ENCODE measurements around the gene VPS9D1.
A peak's percentile ranks its signal among the peaks of the same experiment; 100 is the strongest.
"Not testable (repeated sequence)": the region's sequence is repeated elsewhere in the genome, so short reads cannot be mapped to it uniquely, and the experiment has no call there.

The VPS9D1 gene

DNA sequence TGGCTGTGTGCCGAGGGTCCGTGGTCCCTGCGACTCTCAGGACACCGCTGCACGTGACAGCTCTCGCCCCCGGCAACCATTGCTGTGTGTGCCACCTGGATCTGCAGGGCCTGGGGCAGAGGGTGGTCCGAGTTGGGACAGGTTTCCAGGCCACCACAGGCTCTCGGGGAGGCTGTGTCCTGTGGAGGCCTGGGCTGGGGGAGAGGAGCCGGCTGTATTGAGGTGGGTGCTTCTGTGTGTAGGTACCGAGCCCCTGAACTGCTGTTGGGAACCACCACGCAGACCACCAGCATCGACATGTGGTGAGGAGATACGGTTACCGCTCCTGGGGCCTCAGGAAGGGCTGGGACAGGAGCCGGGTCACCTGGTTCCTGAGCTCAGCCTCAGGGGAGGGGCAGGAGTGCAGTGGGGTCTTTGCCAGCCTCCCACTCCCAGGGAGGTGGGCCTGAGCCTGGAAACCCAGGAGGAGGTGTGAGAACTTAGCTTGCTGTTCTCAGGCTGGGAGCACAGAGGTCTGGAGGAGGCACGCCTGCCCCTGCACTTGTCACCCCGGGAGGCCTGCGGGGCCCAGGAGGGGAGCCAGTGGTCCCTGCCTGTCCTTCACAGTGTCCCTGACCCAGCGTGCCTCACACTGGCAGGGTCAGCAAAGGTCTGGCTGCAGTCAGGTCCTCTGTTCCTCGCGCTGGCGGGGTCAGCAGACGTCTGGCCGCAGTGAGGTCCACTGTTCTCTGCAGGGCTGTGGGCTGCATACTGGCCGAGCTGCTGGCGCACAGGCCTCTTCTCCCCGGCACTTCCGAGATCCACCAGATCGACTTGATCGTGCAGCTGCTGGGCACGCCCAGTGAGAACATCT, 26.5 kb downstream of the VPS9D1 start:
- DNase-seq (ENCODE audit: low spot score), result peak; percentile 35

DNA sequence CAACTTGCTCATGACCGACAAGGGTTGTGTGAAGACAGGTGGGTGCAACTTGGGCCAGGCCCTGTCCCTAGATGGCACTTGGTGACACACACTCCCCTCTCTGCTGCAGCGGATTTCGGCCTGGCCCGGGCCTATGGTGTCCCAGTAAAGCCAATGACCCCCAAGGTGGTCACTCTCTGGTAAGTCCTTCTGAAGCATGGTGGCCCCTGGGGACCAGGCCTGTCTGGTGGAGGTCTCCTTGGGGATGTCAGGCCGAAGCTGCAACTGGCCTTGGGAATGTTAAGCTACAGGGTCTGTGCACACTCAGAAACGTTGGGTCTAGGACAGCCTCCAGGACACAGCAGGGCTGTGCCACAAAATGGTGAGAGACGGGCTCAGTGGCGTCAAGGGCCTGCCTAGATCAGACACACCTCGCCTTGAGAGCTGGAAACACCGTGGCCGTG, 27.4 kb downstream of the VPS9D1 start:
- DNase-seq (ENCODE audit: low spot score), result no peak

DNA sequence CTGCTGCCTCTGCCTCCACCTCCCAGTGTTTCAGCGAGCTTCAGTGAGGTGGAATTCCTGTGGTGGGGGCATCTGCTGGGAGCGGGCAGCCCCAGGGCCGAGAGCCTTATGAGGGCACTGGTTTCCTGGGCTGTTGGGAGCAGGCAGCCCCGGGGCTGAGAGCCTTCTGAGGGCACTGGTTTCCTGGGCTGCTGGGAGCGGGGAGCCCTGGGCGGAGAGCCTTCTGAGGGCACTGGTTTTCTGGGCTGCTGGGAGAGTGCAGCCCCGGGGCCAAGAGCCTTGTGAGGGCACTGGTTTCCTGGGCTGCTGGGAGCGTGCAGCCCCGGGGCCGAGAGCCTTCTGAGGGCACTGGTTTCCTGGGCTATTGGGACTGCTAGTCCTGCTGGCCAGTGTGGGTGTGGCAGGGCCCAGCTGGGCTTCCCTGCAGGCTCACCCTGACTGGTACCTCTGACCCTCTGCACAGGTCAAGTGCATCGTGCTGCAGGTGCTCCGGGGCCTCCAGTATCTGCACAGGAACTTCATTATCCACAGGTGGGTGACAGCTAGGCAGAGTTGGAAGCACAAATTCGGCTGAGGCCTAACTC, 28.6 kb downstream of the VPS9D1 start:
- DNase-seq (ENCODE audit: low spot score), result no peak

DNA sequence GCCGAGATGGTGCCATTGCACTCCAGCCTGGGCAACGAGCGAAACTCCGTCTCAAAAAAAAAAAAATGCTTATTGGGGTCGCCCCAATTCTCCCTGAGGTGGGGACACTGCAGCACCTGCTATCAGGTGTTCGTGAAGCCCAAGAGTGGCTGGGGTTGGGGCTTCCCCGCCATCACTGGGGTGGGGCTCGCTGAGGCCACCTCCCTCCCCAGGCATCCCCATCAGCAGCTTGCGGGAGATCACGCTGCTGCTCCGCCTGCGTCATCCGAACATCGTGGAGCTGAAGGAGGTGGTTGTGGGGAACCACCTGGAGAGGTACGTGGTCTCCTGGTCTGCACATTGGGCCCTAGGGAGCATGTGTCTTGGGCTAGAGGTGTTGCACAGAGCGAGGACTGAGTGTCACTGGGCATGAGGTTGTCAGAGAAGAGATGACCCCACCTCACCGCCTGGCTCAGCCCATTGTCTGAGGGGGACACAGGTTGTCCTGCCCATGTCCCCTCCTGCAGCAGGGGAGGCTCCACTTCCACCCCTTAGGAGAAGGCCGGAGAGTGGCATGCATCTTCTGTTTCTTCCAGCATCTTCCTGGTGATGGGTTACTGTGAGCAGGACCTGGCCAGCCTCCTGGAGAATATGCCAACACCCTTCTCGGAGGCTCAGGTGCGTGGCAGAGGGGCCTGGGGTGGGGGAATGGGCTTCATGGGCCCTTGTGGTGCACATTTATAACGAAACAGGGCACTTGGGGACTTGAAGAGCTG, 29.3 kb downstream of the VPS9D1 start:
- no peak for DNase-seq (ENCODE audit: low spot score)

DNA sequence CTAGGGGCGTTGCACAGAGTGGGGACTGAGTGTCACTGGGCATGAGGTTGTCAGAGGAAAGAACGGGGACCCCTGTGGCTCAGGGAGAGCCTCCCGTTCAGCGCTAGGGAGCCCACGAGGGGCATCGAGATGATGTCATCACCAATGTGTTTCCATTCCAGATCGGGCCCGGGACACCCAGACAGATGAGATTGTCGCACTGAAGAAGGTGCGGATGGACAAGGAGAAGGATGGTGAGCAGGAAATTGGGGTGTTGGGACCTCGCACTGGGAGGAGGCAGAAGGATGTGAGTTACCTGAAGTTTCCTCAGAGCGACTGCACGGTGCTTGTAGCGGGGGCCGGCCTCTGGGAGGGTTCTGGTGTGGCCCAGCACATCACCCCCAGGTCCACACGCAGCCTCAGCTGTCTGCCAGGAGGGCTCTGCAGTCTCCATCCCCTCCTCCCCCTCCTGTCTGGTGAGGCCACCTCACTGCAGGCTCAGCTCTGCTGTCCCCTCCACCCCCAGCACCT, 30.3 kb downstream of the VPS9D1 start:
- DNase-seq (ENCODE audit: low spot score), result no peak

DNA sequence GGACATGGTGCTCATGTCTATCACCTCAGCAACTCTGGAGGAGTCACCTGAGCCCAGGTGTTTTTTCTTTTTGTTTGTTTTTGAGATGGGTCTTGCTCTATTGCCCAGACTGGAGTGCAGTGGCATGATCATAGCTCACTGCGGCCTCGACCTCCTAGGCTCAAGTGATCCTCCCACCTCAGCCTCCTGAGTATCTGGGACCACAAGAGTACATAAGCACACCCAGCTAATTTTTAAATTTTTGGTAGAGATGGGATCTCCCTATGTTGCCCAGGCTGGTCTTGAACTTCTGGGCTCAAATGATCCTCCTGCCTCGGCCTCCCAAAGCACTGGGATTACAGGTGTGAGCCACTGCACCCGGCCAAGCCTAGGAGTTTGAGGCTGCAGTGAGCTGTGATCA, 31.1 kb downstream of the VPS9D1 start:
- not testable (repeated sequence) for DNase-seq (ENCODE audit: low spot score)

DNA sequence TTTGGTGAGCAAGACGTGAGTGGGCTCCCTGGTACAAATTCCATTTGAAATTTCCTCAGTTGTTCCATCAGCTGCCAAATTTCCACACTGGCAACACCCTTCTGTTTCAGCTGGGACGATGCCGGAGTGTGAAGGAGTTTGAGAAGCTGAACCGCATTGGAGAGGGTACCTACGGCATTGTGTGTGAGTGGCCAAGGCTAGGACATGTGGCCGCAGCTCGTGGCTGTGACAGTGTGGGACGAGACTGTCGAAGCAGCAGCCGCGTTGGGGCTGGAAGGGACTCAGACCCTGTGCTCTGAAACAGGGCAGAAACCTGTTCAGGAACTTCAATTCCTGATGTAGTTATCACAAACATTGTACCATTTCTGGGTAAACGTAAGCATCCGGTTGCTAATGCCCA, 31.6 kb downstream of the VPS9D1 start:
- DNase-seq (ENCODE audit: low spot score), result no peak

DNA sequence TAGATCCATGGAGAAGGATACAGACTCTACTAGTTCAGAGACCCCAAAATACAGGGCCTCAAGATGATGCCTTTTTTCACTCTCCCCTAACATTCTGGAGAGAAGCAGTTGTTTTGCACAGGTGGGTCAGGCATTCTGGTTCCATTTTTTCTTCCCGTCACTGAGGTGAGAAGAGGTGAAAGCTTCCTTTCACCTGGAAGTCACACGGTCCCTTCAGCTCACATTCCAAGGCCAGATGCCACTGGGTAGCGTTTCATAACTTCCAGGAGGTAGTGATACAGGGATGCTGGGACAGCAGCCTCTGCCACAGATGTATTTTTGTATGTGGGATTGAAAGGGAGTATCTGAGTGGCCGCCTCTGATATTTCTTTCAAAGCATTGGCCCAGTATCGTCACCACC, 32.3 kb downstream of the VPS9D1 start:
- no peak for DNase-seq (ENCODE audit: low spot score)

DNA sequence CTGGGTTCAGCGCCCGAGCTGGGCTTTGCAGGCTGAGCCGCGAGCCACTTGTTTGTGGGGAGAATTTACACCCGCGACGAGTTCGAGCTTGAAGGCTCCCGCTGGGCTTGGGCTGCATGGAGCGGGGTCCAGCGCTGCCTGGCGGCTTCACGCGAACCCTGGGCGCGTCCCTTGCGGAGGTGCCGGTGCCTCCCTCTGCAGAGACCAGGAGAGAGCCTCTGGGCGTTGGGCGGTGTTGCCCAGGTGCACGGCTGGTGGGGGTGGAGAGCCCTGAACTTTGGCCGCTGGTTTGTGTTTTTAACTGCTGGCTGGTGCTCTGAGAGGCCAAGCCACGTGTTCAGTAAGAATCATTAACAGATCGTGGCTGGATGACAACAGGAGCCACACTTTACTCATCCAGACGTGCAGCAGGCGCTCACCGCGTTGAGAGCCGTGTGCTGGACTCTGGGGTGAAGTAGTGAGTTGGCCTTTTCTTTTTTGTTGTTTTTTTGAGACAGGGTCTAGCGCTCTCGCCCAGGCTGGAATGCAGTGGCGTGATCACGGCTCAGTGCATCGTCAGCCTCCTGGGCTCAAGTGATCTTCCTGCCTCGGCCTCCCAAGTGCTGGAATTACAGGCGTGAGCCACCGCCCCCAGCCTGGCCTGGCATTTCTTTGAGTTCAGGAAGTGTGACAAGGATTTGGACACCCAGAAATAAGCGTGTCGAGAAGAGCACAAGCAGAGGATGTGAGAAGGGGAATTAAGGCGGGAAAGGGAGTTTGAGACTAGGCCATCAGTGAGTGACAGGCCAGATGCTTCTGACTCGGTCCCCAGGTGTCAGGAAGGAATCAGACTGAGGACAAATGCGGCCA, 33.4 kb downstream of the VPS9D1 start:
- DNase-seq (ENCODE audit: low spot score), result no peak

DNA sequence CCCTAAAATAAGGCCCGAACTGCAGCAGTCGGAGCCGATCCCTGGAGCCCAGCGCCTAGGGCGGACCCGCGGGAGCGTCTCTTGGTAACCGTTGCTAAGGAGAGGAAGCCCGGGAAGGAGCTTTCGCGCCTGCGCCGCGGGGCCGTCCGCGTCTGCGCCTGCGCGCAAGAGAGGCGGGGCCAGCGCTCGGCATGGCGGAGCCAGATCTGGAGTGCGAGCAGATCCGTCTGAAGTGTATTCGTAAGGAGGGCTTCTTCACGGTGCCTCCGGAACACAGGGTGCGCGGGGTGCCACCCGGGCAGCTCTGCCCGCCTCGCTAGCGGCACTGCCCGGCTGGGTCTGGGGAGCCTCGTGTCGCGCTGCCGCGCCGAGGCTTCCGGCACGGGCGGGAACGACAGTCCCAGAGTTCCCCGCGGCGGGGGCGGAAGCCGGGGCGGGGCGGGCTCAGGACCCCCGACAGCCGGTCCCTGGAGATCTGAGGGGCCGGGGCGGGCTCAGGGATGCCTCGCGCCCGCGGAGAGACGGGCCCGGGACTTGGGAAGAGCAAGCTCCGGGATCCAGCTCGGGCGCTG, 34.1 kb downstream of the VPS9D1 start, which contains the start of gene CDK10:
Gene CDK10 (plus strand): TSS at position 170 of the 572 bp plus-strand sequence. CDS start 22 bp downstream, at position 192.
- peak; percentile 85 for DNase-seq (ENCODE audit: low spot score)

DNA sequence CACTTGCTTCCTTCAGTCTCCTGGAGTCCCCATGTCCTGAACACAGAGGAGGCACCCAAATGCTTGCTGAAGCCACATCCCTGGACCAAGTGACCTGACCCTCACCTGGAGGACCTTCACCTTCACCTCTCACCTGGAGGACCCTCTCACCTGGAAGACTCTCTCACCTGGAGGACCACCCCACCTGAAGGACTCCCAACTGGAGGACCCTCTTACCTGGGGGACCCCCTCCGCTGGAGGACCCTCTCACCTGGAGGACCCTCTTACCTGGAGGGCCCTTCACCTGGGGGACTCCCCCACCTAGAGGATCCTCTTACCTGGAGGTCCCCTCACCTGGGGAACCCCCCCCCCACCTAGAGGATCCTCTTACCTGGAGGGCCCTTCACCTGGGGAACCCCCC, 34.8 kb downstream of the VPS9D1 start:
- DNase-seq (ENCODE audit: low spot score), result no peak

DNA sequence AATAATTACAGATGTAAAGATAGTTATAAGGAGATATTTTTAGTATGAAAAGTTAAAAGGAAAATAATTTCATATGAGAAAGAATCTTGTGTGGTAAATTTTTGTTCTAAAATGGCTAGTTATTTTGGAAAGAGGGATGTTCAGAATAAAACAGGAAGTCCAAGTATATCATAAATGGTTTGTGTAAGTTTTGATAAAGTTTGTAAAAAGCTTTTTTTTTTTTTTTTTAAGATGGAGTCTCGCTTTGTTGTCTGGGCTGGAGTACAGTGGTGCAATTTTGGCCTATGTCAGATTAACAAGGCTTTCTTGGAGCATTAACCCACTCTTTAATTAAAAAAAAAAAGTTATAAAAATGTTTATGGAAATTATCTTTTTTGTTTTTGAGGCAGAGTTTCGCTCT, 42.4 kb downstream of the VPS9D1 start:
- no peak for DNase-seq (ENCODE audit: low spot score)

DNA sequence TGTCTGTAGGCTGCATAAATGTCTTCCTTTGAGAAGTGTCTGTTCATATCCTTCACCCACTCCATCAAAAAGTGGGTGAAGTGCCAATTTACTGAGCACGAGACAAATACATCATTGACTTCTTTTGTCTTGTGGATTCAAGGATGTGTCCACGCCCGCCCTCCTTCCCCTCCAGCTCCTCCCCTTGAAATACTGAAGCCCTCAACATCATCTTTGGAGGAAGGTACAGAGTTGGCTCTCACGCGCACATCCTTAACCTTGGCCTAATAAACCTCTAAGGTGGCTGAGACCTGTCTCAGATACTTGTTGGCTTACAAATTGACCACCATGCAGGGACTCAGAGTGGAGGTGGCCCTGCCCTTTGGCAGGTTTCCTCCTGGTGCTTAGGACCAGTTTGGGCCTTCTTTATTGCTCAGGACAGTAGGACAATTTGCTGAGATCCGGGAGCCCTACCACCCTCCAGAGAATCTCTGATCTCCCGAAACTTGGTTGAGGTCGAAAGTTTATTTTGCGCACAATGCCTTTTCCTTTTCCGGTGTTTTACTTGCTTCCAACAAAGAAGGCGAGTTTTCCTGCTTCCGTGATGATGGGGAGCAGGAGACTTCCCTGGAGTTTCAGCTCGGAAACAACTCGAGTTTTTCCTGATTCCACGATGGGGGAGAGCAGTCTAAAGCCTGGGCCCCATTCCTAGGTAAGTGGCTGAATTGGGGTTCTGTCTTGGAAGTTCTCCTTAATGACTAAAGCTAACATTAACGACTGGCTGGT, 48.3 kb downstream of the VPS9D1 start:
- DNase-seq (ENCODE audit: low spot score), result no peak

DNA sequence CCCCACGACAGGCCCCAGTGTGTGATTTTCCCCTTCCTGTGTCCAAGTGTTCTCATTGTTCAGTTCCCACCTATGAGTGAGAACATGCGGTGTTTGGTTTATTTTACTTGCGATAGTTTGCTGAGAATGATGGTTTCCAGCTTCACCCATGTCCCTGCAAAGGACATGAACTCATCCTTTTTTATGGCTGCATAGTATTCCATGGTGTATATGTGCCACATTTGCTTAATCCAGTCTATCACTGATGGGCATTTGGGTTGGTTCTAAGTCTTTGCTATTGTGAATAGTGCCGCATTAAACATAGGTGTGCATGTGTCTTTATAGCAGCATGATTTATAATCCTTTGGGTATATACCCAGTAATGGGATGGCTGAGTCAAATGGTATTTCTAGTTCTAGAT, 49.1 kb downstream of the VPS9D1 start:
- DNase-seq (ENCODE audit: low spot score), result not testable (repeated sequence)

DNA sequence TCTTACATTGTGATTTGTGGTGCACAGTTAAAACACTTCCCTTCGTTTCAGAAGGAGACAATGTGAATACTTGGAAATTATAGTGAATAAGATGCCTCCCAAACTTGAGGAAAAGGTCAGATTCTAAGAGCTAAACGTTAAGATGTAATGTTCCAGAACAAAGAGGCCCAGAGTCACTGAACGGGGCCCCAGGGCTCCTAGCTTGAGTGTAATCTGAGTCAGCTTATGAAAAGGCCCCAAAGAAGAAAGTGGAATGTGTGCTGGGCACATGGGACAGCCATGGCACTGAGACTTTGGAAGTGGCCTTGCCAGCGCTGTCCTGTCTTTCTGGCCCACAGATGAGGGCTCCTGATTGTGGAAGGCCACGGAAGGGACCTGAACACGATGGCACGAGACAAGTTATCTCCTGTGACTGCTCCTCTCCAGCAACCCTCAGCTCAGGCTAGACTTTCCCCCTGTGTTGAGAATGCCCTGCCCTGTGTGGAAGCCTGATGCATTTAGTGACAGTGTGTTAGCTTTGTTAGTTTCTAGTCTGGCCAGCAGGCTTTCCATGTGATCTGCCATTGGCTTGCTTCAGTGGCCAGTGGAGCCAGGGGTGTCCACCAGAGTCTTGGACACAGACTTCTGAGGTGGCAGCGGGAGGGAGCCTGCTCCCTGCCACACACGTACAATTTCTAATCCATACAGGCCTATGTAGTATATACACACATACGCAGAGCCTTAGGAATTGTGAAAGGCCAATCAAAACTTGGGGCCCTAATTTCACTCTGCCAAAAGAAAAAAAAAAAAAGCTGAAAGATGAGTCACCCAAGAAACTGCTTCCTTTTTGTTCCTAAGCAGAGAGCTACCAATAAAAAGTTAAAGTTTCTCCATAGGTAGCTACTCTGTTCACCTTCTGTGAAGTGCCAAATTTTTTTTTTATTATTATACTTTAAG, 49.9 kb downstream of the VPS9D1 start:
- no peak for DNase-seq (ENCODE audit: low spot score)

DNA sequence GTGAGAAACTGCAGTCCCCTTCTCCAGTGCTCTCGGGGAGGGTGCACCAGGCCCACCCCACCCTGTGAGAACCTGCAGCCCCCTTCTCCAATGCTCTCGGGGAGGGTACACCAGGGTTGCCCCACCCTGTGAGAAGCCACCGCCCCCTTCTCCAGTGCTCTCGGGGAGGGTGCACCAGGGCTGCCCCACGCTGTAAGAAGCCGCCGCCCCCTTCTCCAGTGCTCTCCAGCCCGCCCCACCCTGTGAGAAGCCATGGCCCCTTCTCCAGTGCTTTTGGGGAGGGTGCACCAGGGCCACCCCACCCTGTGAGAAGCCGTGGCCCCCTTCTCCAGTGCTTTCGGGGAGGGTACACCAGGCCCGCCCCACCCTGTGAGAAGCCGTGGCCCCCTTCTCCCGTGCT, 50.9 kb downstream of the VPS9D1 start:
- no peak for DNase-seq (ENCODE audit: low spot score)

DNA sequence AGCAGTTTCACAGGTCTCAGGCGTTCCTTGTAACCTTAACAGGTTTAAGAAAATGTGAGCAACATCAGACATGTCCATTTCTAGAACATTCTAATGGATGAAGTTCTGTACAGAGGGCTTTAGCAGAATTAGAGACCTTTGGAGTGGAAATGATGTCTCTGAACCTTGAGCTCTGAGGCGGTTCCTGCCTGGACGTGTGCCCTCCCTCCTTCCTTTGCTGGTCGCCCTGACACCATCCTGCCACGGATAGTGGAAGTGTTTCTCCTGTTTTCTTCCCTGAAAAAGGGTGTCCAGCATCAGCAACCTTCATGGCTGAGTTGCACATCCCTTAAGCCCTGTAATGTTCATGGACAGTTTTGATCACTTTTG, 51.9 kb downstream of the VPS9D1 start:
- no peak for DNase-seq (ENCODE audit: low spot score)

DNA sequence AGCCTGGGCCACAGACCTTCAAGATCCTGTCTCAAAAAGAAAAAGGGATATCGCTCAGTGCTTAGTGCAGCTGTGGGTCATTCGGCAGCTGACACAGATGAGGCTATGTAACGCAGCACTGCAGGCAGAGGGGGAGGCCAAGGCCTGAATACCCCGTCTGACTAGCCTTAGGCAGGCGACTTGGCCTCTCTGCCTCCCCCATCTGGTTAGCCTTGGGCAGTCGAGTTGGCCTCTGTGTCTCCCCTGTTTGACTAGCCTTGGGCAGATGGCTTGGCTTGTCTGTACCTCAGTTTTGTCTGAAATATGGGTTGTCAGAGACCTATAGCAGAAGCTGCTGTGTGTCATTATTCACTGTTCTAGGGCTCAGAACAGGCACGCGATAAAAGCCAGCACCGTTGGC, 53.1 kb downstream of the VPS9D1 start:
- DNase-seq (ENCODE audit: low spot score), result no peak

DNA sequence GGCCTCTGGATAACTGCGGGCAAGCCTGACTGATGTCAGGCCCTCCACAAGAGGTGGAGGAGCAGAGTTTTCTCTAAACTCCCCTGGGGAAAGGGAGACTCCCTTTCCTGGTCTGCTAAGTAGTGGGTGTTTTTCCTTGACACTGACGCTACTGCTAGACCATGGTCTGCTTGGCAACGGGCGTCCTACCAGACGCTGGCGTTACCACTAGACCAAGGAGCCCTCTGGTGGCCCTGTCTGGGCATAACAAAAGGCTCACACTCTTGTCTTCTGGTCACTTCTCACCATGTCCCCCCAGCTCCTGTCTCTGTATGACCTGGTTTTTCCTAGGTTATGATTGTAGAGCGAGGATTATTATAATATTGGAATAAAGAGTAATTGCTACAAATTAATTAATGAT, 53.7 kb downstream of the VPS9D1 start:
- DNase-seq (ENCODE audit: low spot score), result not testable (repeated sequence)

All from hematopoietic multipotent progenitor cell treated with erythropoietin and hydrocortisone succinate and interleukin-3 and kit ligand, for 17 days (in vitro differentiated cells).